Erythroblast (primary cell): ENCODE results near the gene ALDH1L2.

Experiments used
- GATA1 ChIP-seq: IDR thresholded peaks from 2 replicates; pipeline ENCODE4 v1.6.1; 2011; ENCODE audit warnings: low read depth, mild to moderate bottlenecking, control low read depth, low read length, moderate library complexity
- POLR2A ChIP-seq: IDR thresholded peaks from 2 replicates; pipeline ENCODE4 v1.6.1; 2011; ENCODE audit warnings: mild to moderate bottlenecking, low read length

- no peak for TF ChIP-seq POLR2A
- TF ChIP-seq GATA1 = no peak
These were observed 109.5 kb downstream of the ALDH1L2 start for GRCh38 chr12:104974626-104975290.
